Measurements from ENCODE around the gene LRP1B. TPM values are rescaled to one million over a fixed set of nuclear protein-coding genes. Genes with fewer than 3 reads are reported as not detected.

LRP1B gene
- total and polyA plus RNA-seq, 2 experiments from 2014 or later, result not detected

DNA sequence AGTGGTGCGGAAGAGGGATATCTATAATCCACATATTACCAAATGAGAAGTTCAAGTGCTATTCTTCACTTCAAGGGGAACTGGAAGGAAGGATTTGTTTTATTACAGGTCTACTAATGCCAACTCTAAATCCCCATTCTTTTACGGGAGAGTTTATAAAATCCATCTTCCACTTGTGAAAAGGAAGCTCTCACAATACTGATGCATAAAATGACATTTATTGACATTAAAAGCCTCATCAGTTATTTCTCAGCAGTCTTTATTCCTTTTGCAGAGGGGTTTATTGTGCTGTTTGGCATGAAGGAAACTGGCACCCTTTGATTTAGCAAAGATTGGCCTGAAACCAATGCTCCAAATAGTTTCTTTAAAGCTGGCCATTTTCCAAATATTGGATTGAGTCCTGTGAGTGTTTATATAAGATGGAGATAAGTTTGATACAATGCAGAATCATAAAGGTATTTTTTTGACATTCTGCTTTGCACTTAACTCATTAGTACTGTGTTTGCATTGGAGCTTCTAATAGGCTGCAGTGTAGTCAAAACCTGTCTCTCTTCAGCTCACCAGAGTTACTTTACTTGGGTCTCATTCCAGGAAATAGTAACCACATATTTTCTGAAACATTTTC lies 26.6 kb downstream of the LRP1B start:
- H3K4me2 ChIP-seq (ENCODE audit: unreplicated experiment), result no peak overlapping the region
- no peak overlapping the region for H3K27ac ChIP-seq
- H3K4me3 ChIP-seq, result no peak overlapping the region
- no peaks in the 10 kb centered on the region for H3F3A ChIP-seq (ENCODE audit: insufficient read depth)
- H3K36me3 ChIP-seq (ENCODE audit: low read depth), result no peaks in the 10 kb centered on the region
- in situ Hi-C loops (cut with MboI), result no loop called here
- H3K27me3 ChIP-seq (replicated peaks; ENCODE audit: insufficient read depth), result no peaks in the 10 kb centered on the region
- DNase-seq, result no peak
- TF ChIP-seq EZH2phosphoT487 (IDR thresholded peaks at IDR 0.05; ENCODE audit: insufficient read depth, low read depth) (no peak), EZH2 (IDR thresholded peaks at IDR 0.05; ENCODE audit: insufficient read depth, poor library complexity, severe bottlenecking) (no peak)
- H3K9ac ChIP-seq, result no peak overlapping the region
- H3K9me3 ChIP-seq (ENCODE audit: low read depth), result no peaks in the 10 kb centered on the region
- 48 to 49% methylated on average over 2 of the region's 2 CpGs for WGBS, 2 experiments (ENCODE audit: low coverage in 1 of 2, low lambda C conversion rate in 2 of 2, missing lambda C conversion rate in 2 of 2)
- H3K79me2 ChIP-seq (ENCODE audit: insufficient read depth), result no peaks in the 10 kb centered on the region
- no peaks in the 10 kb centered on the region for H3K4me1 ChIP-seq (ENCODE audit: insufficient read depth)
- no peaks in the 10 kb centered on the region for H4K20me1 ChIP-seq (ENCODE audit: insufficient read depth)
- H2AFZ ChIP-seq, result no peak overlapping the region
- no peaks in the 10 kb centered on the region for H3K9me2 ChIP-seq (ENCODE audit: insufficient read depth)

DNA sequence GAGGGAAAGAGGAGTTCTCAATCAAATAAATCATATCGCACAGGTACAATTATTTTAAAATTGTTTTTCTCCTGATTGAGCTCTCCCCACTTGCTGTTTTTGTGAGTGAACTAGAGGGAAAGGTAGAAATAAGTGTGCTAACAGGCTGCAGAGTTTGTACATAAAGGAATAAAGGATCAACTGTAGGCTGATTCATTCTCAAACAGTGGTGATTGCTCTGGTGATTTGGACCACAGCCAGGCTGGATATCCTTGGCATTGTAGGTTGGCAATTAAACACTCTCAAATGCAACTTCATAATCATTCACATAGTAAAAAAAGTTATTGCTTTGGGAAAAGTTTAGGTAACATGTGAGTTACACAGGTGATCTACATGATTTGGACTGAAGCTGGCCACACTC lies 29.8 kb downstream of the LRP1B start:
- Histone ChIP-seq H3K9me3 (ENCODE audit: low read depth) (no peaks in the 10 kb centered on the region), H3K4me2 (ENCODE audit: unreplicated experiment) (no peak overlapping the region), H3K27me3 (replicated peaks; ENCODE audit: insufficient read depth) (no peaks in the 10 kb centered on the region), H3K27ac (no peak overlapping the region), H2AFZ (no peak overlapping the region), H3K36me3 (ENCODE audit: low read depth) (no peaks in the 10 kb centered on the region), H3F3A (ENCODE audit: insufficient read depth) (no peaks in the 10 kb centered on the region), H3K79me2 (ENCODE audit: insufficient read depth) (no peaks in the 10 kb centered on the region), H4K20me1 (ENCODE audit: insufficient read depth) (no peaks in the 10 kb centered on the region), H3K4me1 (ENCODE audit: insufficient read depth) (no peaks in the 10 kb centered on the region), H3K4me3 (no peak overlapping the region), H3K9me2 (ENCODE audit: insufficient read depth) (no peaks in the 10 kb centered on the region), H3K9ac (no peak overlapping the region)
- DNase-seq, result no peak
- TF ChIP-seq EZH2phosphoT487 (IDR thresholded peaks at IDR 0.05; ENCODE audit: insufficient read depth, low read depth), result no peak
- no peak for TF ChIP-seq EZH2 (IDR thresholded peaks at IDR 0.05; ENCODE audit: insufficient read depth, poor library complexity, severe bottlenecking)
- 89 to 91% methylated on average over 1 of the region's 1 CpG for WGBS, 2 experiments (ENCODE audit: low coverage in 1 of 2, low lambda C conversion rate in 2 of 2, missing lambda C conversion rate in 2 of 2)
- in situ Hi-C loops (cut with MboI), result no loop called here

DNA sequence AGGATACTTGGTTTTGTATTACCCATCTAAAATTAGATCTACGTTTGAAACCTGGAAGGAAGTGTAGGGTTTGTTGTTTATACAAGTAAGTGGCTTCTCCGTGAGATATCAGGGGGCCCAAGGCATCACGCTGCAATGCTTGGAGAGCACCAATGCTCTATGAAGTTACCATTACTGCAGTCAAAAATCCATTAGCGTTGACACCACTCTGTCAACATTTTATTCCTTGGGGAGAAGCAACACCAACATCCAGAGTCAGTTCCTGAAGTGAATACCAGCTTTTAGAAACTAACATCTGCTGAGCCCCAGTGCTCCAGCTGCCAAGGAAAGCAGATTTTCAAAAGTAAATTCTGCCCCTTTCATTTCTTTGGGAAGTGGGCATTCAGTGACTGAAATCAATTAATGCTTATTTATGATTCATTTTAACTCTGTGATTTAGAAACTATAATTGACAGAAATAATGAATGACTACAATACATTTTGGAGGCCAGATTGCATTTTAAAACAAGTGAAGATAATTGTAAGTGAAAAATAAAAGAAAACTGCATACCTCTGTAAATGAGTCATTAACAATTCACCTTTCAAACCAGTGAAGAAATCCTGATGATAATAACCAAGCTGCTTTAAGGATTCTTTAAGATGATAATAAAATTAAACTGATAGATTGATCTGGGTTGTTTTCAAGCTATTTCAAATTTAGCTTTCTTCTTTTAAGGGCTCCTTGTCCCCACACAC lies 30.5 kb downstream of the LRP1B start:
- Histone ChIP-seq H3K36me3 (ENCODE audit: low read depth) (no peaks in the 10 kb centered on the region), H3K27me3 (replicated peaks; ENCODE audit: insufficient read depth) (no peaks in the 10 kb centered on the region), H4K20me1 (ENCODE audit: insufficient read depth) (no peaks in the 10 kb centered on the region), H3K9ac (no peak overlapping the region), H2AFZ (no peak overlapping the region), H3K4me2 (ENCODE audit: unreplicated experiment) (no peak overlapping the region), H3K27ac (no peak overlapping the region), H3K4me3 (no peak overlapping the region), H3K9me3 (ENCODE audit: low read depth) (no peaks in the 10 kb centered on the region), H3K4me1 (ENCODE audit: insufficient read depth) (no peaks in the 10 kb centered on the region), H3F3A (ENCODE audit: insufficient read depth) (no peaks in the 10 kb centered on the region), H3K79me2 (ENCODE audit: insufficient read depth) (no peaks in the 10 kb centered on the region), H3K9me2 (ENCODE audit: insufficient read depth) (no peaks in the 10 kb centered on the region)
- TF ChIP-seq EZH2phosphoT487 (IDR thresholded peaks at IDR 0.05; ENCODE audit: insufficient read depth, low read depth), result no peak
- no peak for TF ChIP-seq EZH2 (IDR thresholded peaks at IDR 0.05; ENCODE audit: insufficient read depth, poor library complexity, severe bottlenecking)
- in situ Hi-C loops (cut with MboI), result no loop called here
- 58 to 61% methylated on average over 4 of the region's 4 CpGs for WGBS, 2 experiments (ENCODE audit: low coverage in 1 of 2, low lambda C conversion rate in 2 of 2, missing lambda C conversion rate in 2 of 2)
- DNase-seq, result no peak

DNA sequence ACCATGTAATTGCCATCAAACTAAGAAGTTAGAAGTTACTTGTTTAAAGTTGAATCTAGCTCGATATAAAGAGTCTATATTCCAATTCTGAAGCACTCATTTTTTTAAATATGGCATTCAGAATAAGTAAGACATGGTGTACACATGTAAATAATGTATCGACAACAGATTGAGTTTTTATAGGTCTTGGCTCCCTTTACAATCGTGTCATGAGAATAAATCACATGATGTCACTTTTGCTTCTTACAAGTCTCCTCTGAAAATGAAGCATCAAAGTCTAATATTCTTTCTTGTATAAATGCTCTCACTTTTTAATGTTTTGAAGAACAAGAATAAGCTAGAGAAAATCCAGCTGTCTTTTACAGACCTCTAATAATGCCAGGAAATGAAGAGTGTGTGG lies 33.1 kb downstream of the LRP1B start:
- no peaks in the 10 kb centered on the region for H3K9me2 ChIP-seq (ENCODE audit: insufficient read depth)
- no peaks in the 10 kb centered on the region for H3K27me3 ChIP-seq (replicated peaks; ENCODE audit: insufficient read depth)
- in situ Hi-C loops (cut with MboI), result no loop called here
- no peaks in the 10 kb centered on the region for H4K20me1 ChIP-seq (ENCODE audit: insufficient read depth)
- no peak overlapping the region for H3K9ac ChIP-seq
- TF ChIP-seq EZH2phosphoT487 (IDR thresholded peaks at IDR 0.05; ENCODE audit: insufficient read depth, low read depth) (no peak), EZH2 (IDR thresholded peaks at IDR 0.05; ENCODE audit: insufficient read depth, poor library complexity, severe bottlenecking) (no peak)
- H3K4me1 ChIP-seq (ENCODE audit: insufficient read depth), result no peaks in the 10 kb centered on the region
- no peak overlapping the region for H3K4me3 ChIP-seq
- no peak for DNase-seq
- no peaks in the 10 kb centered on the region for H3F3A ChIP-seq (ENCODE audit: insufficient read depth)
- no peaks in the 10 kb centered on the region for H3K79me2 ChIP-seq (ENCODE audit: insufficient read depth)
- no peaks in the 10 kb centered on the region for H3K9me3 ChIP-seq (ENCODE audit: low read depth)
- no peak overlapping the region for H3K4me2 ChIP-seq (ENCODE audit: unreplicated experiment)
- no peaks in the 10 kb centered on the region for H3K36me3 ChIP-seq (ENCODE audit: low read depth)
- H2AFZ ChIP-seq, result no peak overlapping the region
- WGBS, 2 experiments (ENCODE audit: low coverage in 1 of 2, low lambda C conversion rate in 2 of 2, missing lambda C conversion rate in 2 of 2), result 24 to 37% methylated on average over 3 of the region's 3 CpGs
- no peak overlapping the region for H3K27ac ChIP-seq
